Activated CD4-positive, alpha-beta T cell treated with anti-CD3 and anti-CD28 coated beads, Interleukin-2, Interleukin-4, amounts not matched to agents 100 ng/mL and 50 ng/mL, durations not matched to agents 16 hours and 8 hours (primary cell): ENCODE results near the gene IFNGR2.
"Not testable (repeated sequence)": the region's sequence is repeated elsewhere in the genome, so short reads cannot be mapped to it uniquely, and the experiment has no call there.

Source experiments
- DNase-seq: peaks from one replicate; pipeline ENCODE4 v3.0.0-alpha.2; 2020; ENCODE audit warnings: low spot score

Gene IFNGR2

GRCh38 chr21:33437140-33437539 lies 33.9 kb downstream of the IFNGR2 start:
- no peak for DNase-seq

GRCh38 chr21:33441489-33442477 lies 38.6 kb downstream of the IFNGR2 start:
- no peak for DNase-seq

- no peak for DNase-seq
Measured at GRCh38 chr21:33443194-33443593, 40.0 kb downstream of the IFNGR2 start.

- no peak for DNase-seq
Measured at GRCh38 chr21:33444499-33444898, 41.3 kb downstream of the IFNGR2 start.

- DNase-seq: not testable (repeated sequence)
Measured at GRCh38 chr21:33446620-33447019, 43.4 kb downstream of the IFNGR2 start.

GRCh38 chr21:33449616-33450015 lies 46.4 kb downstream of the IFNGR2 start:
- no peak for DNase-seq

GRCh38 chr21:33451634-33452071 lies 48.4 kb downstream of the IFNGR2 start:
- DNase-seq: no peak

GRCh38 chr21:33452362-33452761 lies 49.1 kb downstream of the IFNGR2 start:
- no peak for DNase-seq

GRCh38 chr21:33455686-33456446 lies 52.7 kb downstream of the IFNGR2 start:
- no peak for DNase-seq

GRCh38 chr21:33458861-33459260 lies 55.6 kb downstream of the IFNGR2 start:
- DNase-seq: no peak

GRCh38 chr21:33461538-33462250 lies 58.5 kb downstream of the IFNGR2 start:
- DNase-seq: no peak

GRCh38 chr21:33469183-33469582 lies 66.0 kb downstream of the IFNGR2 start:
- not testable (repeated sequence) for DNase-seq

- no peak for DNase-seq
Measured at GRCh38 chr21:33470701-33471100, 67.5 kb downstream of the IFNGR2 start.

GRCh38 chr21:33473344-33473743 lies 70.1 kb downstream of the IFNGR2 start:
- DNase-seq: no peak

GRCh38 chr21:33477066-33477465 lies 73.9 kb downstream of the IFNGR2 start:
- no peak for DNase-seq

- DNase-seq: no peak
Measured at GRCh38 chr21:33478182-33478581, 75.0 kb downstream of the IFNGR2 start.

- peak; percentile 35 for DNase-seq
Measured at GRCh38 chr21:33478935-33479678, 75.9 kb downstream of the IFNGR2 start.

GRCh38 chr21:33479679-33480480 lies 76.7 kb downstream of the IFNGR2 start, which contains the start of gene TMEM50B:
Gene TMEM50B, minus strand, starts transcription at chr21:33479974. Its CDS starts 11,089 bp downstream, at chr21:33468885.
- DNase-seq: peak; percentile 96

- DNase-seq: no peak
Measured at GRCh38 chr21:33480481-33481103, 77.4 kb downstream of the IFNGR2 start.
